SW480 (cell line): ENCODE data around the gene CHST15.

Experiments
- DNase-seq: peaks from one replicate; pipeline ENCODE4 v3.0.0-alpha.2; 2016; ENCODE audit warnings: low spot score

CHST15 gene

DNA sequence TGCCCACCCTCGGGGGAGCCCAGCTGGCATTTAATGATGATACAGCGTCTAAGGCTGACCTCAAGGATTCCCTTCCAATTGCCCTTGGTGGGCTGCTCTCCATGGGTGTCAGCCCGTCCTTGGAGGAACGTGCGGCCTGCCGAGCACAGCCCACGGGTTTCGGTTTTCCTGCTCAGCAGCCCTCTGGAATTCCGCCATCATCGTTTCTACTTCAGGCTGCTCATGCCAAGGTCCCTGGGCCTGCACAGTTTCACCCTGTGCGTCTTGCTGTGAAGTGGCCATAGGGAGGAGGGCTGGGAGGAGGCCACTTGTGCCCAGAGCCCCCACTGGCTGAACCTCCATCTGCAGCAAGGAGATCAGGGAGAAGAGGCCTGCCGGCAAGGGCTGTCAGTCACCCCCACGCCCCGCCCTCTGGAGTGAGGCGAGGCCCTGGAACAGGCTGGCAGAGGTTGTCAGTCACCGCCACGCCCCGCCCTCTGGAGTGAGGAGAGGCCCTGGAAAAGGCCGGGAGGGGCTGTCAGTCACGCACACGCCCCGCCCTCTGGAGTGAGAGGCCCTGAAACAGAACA is 82.8 kb downstream of the CHST15 start:
- peak; percentile 44 for DNase-seq

GRCh38 chr10:124010024-124010423 is 83.4 kb downstream of the CHST15 start:
- no peak for DNase-seq

DNA sequence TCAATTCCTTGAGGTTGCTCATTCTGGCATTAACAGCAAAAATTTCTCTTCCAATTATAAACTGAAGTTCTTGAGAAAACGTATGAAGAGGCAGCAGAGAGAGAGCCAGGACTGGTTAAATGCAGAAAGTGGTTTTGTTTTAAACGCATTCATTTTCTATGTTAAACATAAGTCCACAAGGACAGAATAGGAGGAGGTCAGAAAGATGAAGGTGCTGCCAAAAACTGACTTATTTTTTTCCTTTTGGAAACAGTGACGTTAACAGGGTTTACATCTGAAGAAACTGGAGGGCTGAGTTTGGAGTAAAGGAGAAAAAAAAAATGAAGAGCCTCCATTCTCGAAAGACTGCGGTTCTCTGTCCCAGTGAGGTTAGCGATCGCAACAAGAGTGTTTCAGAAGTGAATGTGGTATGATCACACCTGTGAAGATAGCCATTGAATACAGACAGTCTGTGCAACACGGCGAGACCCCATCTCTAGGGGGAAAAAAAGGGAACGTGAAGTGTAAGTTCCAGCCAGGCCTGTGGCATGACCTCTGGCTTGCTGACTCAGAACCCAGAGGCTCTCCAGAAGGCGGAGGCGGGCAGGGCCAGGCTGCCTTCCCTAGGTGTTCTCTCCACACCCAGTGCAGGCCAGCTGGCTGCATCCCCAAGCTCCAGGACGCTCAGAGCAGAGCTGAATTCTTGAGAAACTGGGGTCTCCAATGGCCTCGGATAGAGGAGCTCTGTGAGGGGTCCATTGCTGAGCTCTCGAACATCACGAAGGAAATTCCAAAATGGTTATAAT is 84.0 kb downstream of the CHST15 start:
- DNase-seq, result no peak

GRCh38 chr10:124008681-124009080 is 84.7 kb downstream of the CHST15 start:
- no peak for DNase-seq

GRCh38 chr10:124008187-124008586 is 85.2 kb downstream of the CHST15 start:
- no peak for DNase-seq

- no peak for DNase-seq
Measured at GRCh38 chr10:124007773-124008145, 85.6 kb downstream of the CHST15 start.

DNA sequence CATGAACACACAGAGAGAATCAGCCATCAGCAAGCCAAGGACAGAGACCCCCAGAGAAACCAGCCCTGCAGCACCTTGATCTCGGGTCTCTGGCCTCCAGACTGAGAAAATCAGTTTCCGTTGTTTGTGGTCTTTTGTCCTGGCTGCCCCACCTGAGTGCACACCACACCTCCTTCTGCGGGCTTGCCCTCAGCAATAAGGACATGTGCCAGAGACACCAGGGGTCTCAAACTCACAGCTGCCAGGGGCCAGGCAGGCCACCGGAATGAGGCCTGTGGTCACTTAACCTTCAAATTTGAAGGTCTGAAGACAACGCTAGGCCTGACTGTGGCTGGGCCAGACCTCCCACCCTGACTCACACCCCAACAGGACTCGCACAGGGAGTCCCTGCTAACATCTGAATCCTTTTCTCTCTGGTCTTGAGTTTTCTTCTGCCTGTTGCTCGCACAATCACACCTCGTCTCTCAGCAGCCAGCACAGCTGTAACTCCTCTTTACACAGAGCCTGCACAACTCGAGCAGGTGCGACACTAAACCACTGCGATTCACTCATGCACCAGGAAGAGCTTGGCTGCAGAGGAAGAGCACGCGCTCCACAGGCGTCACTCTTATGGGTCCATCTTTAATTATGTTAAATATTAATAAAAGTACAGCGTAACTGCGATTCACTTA is 86.2 kb downstream of the CHST15 start:
- no peak for DNase-seq

GRCh38 chr10:124006526-124006925 is 86.9 kb downstream of the CHST15 start:
- DNase-seq, result no peak

DNA sequence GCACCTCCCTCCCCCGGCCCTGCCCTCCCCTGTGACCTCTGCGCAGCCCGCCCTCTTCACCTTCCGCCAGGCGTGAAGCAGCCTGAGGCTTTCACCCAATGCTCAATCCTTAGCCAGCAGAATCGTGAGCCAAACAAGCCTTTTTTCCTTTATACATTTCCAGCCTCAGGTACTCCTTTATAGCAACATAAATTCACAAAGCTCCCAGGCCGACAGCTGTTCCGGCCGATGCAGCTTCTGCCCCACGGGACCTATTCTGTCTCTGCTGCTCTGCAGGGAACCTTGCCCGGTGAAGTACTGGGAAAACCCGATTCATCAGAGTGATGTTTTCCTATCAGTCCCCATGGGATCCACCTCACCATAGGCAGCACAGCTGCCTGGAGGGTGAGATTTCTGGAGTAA is 87.4 kb downstream of the CHST15 start:
- no peak for DNase-seq

GRCh38 chr10:124005091-124005490 is 88.3 kb downstream of the CHST15 start:
- no peak for DNase-seq

GRCh38 chr10:124004663-124005004 is 88.8 kb downstream of the CHST15 start:
- no peak for DNase-seq

DNA sequence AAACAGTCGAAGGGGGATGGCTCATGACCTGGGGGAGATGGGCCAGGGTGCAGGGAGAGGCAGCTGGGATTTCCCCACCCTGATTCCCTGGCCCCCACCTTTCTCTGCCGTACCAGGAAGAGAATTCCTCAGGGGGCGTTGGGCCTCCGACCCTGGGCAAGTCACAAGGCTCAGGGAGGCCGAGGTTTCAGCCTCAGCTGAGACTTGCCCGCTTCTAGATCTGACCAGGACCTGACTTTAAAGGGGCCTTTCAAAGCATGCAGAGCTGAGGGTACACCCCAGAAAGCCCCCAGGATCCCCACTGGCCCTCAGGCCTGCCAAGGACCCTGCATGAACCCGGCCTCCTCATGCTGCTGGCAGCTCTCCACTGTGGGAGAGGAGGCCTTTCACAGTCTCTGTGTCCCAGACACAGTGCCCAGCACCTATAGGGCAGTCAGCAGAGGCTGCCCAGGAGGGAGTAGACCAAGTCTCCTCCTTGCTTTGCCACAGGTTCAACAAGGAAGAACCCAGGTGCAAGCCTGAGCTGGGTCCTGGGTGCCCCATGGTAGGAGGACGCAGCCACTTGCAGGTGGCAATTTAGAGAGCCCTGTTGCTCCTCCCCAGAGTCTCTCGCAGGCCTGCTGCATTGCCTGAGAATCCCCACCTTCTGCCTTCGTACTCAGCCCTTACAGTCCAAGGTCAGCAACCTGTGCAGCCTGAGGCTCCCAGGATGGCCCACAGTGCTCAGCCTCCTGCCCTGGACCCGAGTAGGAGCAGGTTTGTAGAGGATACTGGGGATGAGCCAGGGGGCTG is 89.3 kb downstream of the CHST15 start:
- DNase-seq, result no peak

- DNase-seq, result no peak
Measured at GRCh38 chr10:124003481-124003870, 89.9 kb downstream of the CHST15 start.

DNA sequence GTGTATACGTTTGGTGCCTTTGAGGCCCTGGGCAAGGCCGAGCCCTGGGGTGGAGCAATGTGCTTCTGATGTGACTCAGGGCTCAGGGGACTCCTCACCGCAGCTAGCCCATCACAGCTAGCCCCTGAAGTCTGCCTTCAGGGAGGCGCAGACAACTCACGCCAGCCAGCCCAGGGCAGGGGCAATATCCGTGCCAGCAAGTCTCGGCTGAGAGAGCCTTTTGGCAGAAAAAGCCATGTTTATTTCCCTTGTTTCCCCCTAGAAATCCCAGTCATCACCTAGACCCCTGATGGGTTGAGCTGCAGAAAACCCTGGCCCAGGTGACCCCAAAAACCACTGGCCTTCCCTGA is 90.4 kb downstream of the CHST15 start:
- DNase-seq, result no peak

DNA sequence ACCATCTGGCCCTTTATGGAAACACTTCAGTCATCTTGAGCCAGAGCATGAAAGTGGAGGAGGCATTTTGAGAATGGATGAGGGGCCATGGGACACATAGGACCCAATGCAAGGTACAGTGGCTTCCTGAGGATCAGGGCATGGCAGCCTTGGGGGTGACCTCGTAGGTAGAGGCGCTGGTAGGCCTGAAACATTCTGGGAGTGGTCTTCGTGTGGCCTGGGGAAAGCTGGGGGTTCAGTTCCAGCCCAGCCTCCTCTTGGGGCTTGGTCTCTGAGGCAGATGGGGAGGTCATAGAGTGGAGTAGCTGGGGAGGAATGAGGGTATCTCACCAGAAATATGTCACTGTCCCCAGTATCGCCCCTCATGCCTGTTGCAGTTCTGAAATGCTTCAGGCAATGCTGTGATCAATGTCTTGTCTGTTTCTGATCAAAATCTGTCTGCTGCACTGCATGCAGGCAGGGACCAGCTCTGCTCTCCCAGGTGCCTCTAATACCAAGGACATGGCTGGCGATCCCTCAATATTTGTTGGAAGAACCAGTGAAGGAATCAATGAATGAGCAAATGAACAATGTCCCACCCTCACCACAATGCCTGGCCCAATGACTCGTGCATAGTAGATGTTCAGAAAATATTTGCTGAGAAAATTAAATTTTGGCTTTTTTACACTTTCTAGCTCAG is 90.9 kb downstream of the CHST15 start:
- no peak for DNase-seq

- no peak for DNase-seq
Measured at GRCh38 chr10:124001391-124002148, 91.8 kb downstream of the CHST15 start.

DNA sequence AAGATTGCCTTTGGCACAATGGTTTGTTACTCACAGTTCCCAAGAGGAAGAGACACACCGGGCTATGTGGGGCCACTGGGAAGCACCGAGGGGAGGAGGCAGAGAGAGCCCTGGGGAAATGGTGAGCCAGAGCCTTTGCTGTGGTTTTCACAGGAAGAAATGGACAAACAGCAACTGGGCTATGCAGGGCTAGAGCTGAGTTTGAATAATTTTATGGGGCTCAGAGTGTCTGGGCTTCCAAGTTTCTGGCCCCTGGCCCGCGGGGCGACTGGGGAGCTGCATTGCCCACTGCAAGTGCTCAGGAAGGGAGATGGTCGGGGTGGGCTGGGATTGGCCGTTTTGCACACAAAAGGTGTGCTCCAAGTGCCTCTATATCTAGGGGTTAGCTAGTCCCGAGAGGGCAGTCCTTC is 92.6 kb downstream of the CHST15 start:
- peak; percentile 28 for DNase-seq

- DNase-seq, result no peak
Measured at GRCh38 chr10:123999956-124000615, 93.3 kb downstream of the CHST15 start.

- DNase-seq, result no peak
Measured at GRCh38 chr10:123999261-123999660, 94.1 kb downstream of the CHST15 start.

DNA sequence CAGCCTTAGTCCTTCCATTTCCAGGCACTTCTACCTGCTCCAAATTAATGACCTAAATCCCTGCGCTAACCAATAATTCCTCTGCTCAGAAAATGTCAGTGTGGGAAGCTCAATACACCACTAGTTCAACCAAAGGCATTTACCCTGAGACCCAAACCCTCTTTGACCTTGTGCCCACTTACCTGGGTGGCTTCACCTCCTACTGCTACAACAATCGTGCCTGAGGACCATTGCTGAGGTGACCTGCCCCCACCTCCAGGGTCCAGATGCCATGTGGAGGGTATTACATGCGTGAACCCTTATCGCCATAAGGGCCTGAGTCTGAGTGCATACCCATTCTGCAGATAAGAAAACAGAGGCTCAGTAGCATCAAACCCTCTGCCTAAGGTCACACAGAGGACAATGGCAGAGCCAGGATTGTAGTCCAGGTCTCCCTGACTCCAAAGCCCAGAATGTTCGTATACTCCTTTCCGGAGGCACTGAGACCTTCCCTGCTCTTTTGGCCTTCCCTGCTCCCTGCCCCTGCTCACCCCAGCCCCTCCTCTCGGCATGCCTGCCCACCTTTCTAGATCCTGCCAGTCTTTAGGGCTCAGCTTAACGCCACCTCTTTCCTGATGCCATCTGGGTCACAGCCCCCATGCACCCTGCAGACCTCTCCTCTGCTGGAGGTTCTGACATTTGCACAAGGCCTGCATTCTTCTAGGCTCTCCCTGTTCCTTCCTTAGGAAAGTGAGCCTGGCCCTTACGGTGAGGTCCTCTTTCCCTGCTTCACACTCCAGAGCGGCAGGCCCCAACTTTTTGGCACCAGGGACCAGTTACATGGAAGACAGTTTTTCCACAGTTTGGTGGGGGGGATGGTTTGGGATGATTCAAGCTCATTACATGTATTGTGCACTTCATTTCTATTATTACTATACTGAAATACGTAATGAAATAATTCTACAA is 94.9 kb downstream of the CHST15 start:
- DNase-seq, result no peak
